Smooth muscle cell (in vitro differentiated cells): ENCODE measurements around the gene TXNL4A. TPM values are rescaled to one million over a fixed set of nuclear protein-coding genes. Genes with fewer than 3 reads are reported as not detected.
A peak's percentile ranks its signal among the peaks of the same experiment; 100 is the strongest.

Experiments
- DNase-seq: peaks from one replicate; lab custom pipeline; 2025; ENCODE audit not compliant: unreplicated experiment; lab: John Stamatoyannopoulos, UW
- H2AFZ ChIP-seq: fragments of 200-600 bp; sonication (generic); 2 replicates; pipeline ENCODE4 v1.6.0; 2016; ENCODE audit warnings: antibody characterized with exemption, low read depth, mild to moderate bottlenecking
- H3F3A ChIP-seq: fragments of 200-600 bp; sonication (generic); 2 replicates; pipeline ENCODE4 v1.6.0; 2017; ENCODE audit warnings: antibody characterized with exemption, low read depth
- H3K27ac ChIP-seq: fragments of 200-600 bp; sonication (generic); 2 replicates; pipeline ENCODE4 v1.5.1; 2016; ENCODE audit warnings: low read depth, mild to moderate bottlenecking
- H3K27me3 ChIP-seq: fragments of 200-600 bp; sonication (generic); 2 replicates; pipeline ENCODE4 v1.6.1; 2016; ENCODE audit warnings: low read depth, mild to moderate bottlenecking
- H3K36me3 ChIP-seq: fragments of 200-600 bp; sonication (generic); 2 replicates; pipeline ENCODE4 v1.5.1; 2016; ENCODE audit warnings: low read depth
- H3K4me1 ChIP-seq: fragments of 200-600 bp; sonication (generic); 2 replicates; pipeline ENCODE4 v1.5.1; 2016; ENCODE audit warnings: low read depth
- H3K4me2 ChIP-seq: fragments of 200-600 bp; sonication (generic); 2 replicates; pipeline ENCODE4 v1.6.0; 2016; ENCODE audit warnings: mild to moderate bottlenecking
- H3K4me3 ChIP-seq: fragments of 200-600 bp; sonication (generic); 2 replicates; pipeline ENCODE4 v1.5.1; 2016; ENCODE audit warnings: mild to moderate bottlenecking
- H3K79me2 ChIP-seq: fragments of 200-600 bp; sonication (generic); 2 replicates; pipeline ENCODE4 v1.6.0; 2016; ENCODE audit warnings: low read depth, mild to moderate bottlenecking
- H3K9ac ChIP-seq: fragments of 200-600 bp; sonication (generic); 2 replicates; pipeline ENCODE4 v1.6.0; 2016; ENCODE audit warnings: low read depth
- H3K9me3 ChIP-seq: fragments of 200-600 bp; sonication (generic); replicated peaks from 2 replicates; pipeline ENCODE4 v1.5.1; 2016; ENCODE audit warnings: low read depth
- H4K20me1 ChIP-seq: fragments of 200-600 bp; sonication (generic); 2 replicates; pipeline ENCODE4 v1.6.0; 2016; ENCODE audit warnings: low read depth
- WGBS: methylation state at CpG from one replicate; pipeline ENCODE4 v1.1.7; 2016; ENCODE audit warnings: low lambda C conversion rate; 5-methylcytosine and 5-hydroxymethylcytosine counted together
- polyA plus RNA-seq: library from polyadenylated mRNA; unstranded; fragments of >200 nt; fragmentation: Nextera tagmentation; extraction: Ambion mirVana; gene quantifications from 2 replicates; pipeline ENCODE4 v1.2.1, GENCODE V29; 2016
- total RNA-seq: library from RNA; depleted of rRNA; stranded (reverse); fragments of >200 nt; gene quantifications from 2 replicates; pipeline ENCODE4 v1.2.3, GENCODE V29; 2014
- TF ChIP-seq, protein P1 (sequence below): fragments of 200-600 bp; sonication (generic); IDR thresholded peaks from 2 replicates; pipeline ENCODE4 v1.5.1; 2017; ENCODE audit warnings: borderline replicate concordance, mild to moderate bottlenecking, antibody characterized with exemption; ENCODE audit not compliant: insufficient read depth, poor library complexity, severe bottlenecking

The TXNL4A gene
- total and polyA plus RNA-seq, 2 experiments from 2014 or later, result 62.2 to 243 TPM

DNA sequence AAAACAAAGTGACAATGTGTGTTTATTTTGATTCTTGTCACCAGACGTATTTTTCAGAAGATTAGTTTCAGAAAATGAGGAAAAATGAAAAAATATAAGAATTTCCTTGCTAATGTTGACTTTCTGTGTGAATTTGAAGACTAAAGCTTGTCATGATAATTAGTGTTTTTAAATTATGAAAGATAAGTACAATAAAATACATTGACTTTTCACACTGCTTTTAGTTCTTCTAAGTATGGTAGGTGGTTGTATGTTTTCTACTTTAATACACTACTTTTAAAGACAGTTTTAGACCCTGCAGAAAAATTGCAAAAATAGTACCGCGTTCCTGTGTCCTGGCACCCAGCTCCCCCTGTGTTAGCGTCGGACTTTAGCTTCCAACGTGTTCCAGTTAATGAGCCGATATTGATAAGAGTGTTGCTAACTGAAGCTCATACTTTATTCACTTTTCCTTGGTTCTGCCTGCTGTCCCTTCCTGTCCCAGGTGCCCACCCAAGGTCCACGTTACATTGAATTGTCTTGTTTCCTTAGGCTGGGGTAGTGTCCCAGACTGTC is 46.6 kb upstream of the TXNL4A start:
- DNase-seq, result no peak
- TF ChIP-seq, protein P1, sequence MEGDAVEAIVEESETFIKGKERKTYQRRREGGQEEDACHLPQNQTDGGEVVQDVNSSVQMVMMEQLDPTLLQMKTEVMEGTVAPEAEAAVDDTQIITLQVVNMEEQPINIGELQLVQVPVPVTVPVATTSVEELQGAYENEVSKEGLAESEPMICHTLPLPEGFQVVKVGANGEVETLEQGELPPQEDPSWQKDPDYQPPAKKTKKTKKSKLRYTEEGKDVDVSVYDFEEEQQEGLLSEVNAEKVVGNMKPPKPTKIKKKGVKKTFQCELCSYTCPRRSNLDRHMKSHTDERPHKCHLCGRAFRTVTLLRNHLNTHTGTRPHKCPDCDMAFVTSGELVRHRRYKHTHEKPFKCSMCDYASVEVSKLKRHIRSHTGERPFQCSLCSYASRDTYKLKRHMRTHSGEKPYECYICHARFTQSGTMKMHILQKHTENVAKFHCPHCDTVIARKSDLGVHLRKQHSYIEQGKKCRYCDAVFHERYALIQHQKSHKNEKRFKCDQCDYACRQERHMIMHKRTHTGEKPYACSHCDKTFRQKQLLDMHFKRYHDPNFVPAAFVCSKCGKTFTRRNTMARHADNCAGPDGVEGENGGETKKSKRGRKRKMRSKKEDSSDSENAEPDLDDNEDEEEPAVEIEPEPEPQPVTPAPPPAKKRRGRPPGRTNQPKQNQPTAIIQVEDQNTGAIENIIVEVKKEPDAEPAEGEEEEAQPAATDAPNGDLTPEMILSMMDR, result no peak
- Histone ChIP-seq H3K27me3 (no peaks in the 10 kb centered on the region), H3K79me2 (peaks cover 25% of the 10 kb centered on the region), H3K9me3 (no peaks in the 10 kb centered on the region), H3K27ac (peak overlapping the region; percentile 73), H2AFZ (peak overlapping the region; percentile 97), H4K20me1 (no peaks in the 10 kb centered on the region), H3K4me2 (peak overlapping the region; percentile 98), H3K36me3 (no peaks in the 10 kb centered on the region), H3K4me1 (peaks cover 14% of the 10 kb centered on the region), H3K9ac (peak overlapping the region; percentile 72), H3K4me3 (peak overlapping the region; percentile 89), H3F3A (no peaks in the 10 kb centered on the region)
- WGBS, result 17% methylated on average over 8 of the region's 8 CpGs

DNA sequence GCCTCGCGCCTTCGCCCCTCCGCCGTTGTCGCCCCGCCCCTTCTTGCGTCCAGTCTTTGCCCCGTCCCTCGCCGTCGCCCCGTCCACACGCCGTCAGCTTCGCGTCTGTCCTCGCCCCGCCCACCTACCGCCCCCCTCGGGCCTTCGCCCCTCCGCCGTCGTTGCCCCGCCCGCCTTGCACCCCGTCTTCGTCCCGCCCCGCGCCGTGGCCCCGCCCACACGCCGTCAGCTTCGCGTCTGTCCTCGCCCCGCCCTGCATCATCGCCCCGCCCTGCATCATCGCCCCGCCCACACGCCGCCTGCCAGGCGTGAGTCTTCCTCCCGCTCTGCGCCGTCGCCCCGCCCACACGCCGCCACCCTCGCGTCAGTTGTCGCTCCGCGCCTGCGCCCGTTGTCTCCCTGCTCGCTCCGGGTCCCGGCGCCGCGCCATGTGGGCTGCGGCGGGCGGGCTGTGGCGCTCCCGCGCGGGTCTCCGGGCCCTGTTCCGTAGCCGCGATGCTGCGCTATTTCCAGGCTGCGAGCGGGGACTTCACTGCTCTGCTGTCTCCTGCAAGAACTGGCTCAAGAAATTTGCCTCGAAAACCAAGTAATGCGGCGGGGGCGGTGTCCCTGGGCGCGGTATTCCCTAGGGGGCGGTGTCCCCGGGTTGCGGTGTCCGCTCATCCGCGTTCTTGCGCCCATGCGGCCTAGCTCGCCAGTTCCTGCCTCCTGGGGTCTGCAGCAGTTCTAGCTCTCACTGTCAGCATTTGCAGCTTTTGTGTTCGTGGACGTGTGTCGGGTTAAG is 45.9 kb upstream of the TXNL4A start, which contains the start of gene RBFA:
RBFA (plus strand) TSS at position 367 of the 784 bp plus-strand sequence; CDS start at position 429, 62 bp downstream.
- Histone ChIP-seq H4K20me1 (no peaks in the 10 kb centered on the region), H3K4me1 (peaks cover 14% of the 10 kb centered on the region), H3K36me3 (no peaks in the 10 kb centered on the region), H3K27ac (peak within 1 kb of the TSS; percentile 73), H3F3A (no peaks in the 10 kb centered on the region), H3K9ac (peak within 1 kb of the TSS; percentile 74), H3K79me2 (peaks cover 25% of the 10 kb centered on the region), H2AFZ (peak within 1 kb of the TSS; percentile 97), H3K4me3 (peak within 1 kb of the TSS; percentile 89), H3K4me2 (peak within 1 kb of the TSS; percentile 98), H3K27me3 (no peaks in the 10 kb centered on the region), H3K9me3 (no peaks in the 10 kb centered on the region)
- WGBS, result 1% methylated on average over 48 of the region's 99 CpGs
- DNase-seq, result peak; percentile 99
- TF ChIP-seq, protein P1, result peak; percentile 42

DNA sequence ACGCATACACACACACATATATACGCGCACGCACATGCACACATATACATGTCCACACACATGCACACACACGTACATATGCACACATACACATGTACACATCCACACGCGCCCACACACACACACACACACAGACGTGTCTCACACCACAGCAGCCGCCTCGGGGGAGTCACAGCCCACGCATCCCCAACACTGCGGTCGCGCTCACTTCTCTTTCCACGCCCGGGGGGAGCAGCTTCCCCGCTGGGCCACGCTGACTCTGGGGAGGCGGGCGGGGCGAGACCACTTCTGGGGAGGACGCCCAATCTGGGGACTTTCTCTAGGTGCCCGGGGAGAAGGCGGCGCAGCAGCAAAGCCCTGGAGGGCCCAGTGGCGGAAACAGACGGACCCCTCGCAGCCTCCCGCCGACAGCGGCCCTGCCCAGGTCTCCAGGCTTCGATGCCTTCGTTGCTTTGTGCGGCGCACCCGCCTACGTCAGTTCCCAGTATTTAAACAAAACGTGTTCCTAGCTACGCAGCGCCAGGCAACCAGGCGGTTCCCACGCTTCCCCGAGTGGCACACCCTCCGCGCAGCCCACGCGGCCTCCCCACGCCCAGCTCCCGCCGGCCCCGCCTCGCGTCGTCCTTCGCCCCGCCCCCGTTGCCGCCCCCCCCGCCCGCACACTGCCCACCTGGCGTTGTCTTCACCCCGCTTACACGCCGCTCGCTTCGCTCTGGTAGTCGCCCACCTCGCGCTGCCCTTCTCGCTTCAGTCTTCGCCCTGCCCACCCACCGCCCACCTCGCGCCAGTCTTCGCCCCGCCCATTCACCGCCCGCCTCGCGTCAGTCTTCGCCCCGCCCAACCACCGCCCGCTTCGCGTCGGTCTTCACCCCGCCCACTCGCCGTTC is 45.1 kb upstream of the TXNL4A start:
- Histone ChIP-seq H3K27me3 (no peaks in the 10 kb centered on the region), H3K9me3 (no peaks in the 10 kb centered on the region), H3K4me3 (peak overlapping the region; percentile 89), H3K4me2 (peak overlapping the region; percentile 86), H3F3A (no peaks in the 10 kb centered on the region), H3K36me3 (no peaks in the 10 kb centered on the region), H4K20me1 (no peaks in the 10 kb centered on the region), H3K79me2 (peaks cover 25% of the 10 kb centered on the region), H2AFZ (peak overlapping the region; percentile 73), H3K27ac (peak overlapping the region; percentile 73), H3K9ac (peak overlapping the region; percentile 74), H3K4me1 (peaks cover 14% of the 10 kb centered on the region)
- WGBS, result 7% methylated on average over 45 of the region's 90 CpGs
- no peak for DNase-seq
- TF ChIP-seq, protein P1, result no peak
